A673 (cell line): ENCODE measurements around the gene MAGI3. TPM values are rescaled to one million over a fixed set of nuclear protein-coding genes. Genes with fewer than 3 reads are reported as not detected.

Experiments
- BruUV-seq: library from RNA; stranded (reverse); fragments of 400-500 nt; replicated peaks from 2 replicates; lab custom pipeline; 2021; lab: Mats Ljungman, UMichigan
- CTCF ChIA-PET: fragments of 300-600 bp; sonication (Branson Sonifier 250); formaldehyde crosslinking; loops from one replicate; lab custom pipeline; 2022; ENCODE audit warnings: antibody characterized with exemption; lab: Charles Lee
- POLR2A ChIA-PET: fragments of 300-600 bp; sonication (Branson Sonifier 250); formaldehyde crosslinking; loops from one replicate; lab custom pipeline; 2022; ENCODE audit warnings: antibody characterized with exemption; ENCODE audit not compliant: low non-redundant PET; lab: Charles Lee
- DNase-seq: peaks from one replicate; pipeline ENCODE4 v3.0.0-alpha.2; 2015; ENCODE audit warnings: low spot score
- H3K27ac ChIP-seq: fragments of 200-600 bp; sonication (generic); 2 replicates; pipeline ENCODE4 v1.5.1; 2016; ENCODE audit warnings: mixed run types, low read depth, mild to moderate bottlenecking, mixed read lengths, antibody characterized with exemption, low read length; ENCODE audit not compliant: poor library complexity, severe bottlenecking
- H3K27me3 ChIP-seq: fragments of 200-600 bp; sonication (generic); replicated peaks from 2 replicates; pipeline ENCODE4 v1.6.1; 2017; ENCODE audit warnings: mixed run types, low read depth, mild to moderate bottlenecking, mixed read lengths, antibody characterized with exemption, low read length; ENCODE audit not compliant: insufficient read depth, poor library complexity
- H3K36me3 ChIP-seq: fragments of 200-600 bp; sonication (generic); 2 replicates; pipeline ENCODE4 v1.6.1; 2016; ENCODE audit warnings: mixed run types, mild to moderate bottlenecking, mixed read lengths, antibody characterized with exemption, low read length; ENCODE audit not compliant: insufficient read depth, poor library complexity, severe bottlenecking
- H3K4me1 ChIP-seq: fragments of 200-600 bp; sonication (generic); 2 replicates; pipeline ENCODE4 v1.6.1; 2017; ENCODE audit warnings: mixed run types, mild to moderate bottlenecking, mixed read lengths, antibody characterized with exemption, low read length; ENCODE audit not compliant: insufficient read depth, poor library complexity, severe bottlenecking
- H3K4me3 ChIP-seq: fragments of 200-600 bp; sonication (generic); 2 replicates; pipeline ENCODE4 v1.5.1; 2016; ENCODE audit warnings: low read depth, mixed run types, mild to moderate bottlenecking, mixed read lengths, low read length; ENCODE audit not compliant: poor library complexity, severe bottlenecking
- H3K9me3 ChIP-seq: fragments of 200-600 bp; sonication (generic); 2 replicates; pipeline ENCODE4 v1.6.1; 2016; ENCODE audit warnings: mixed run types, low read depth, mild to moderate bottlenecking, mixed read lengths, antibody characterized with exemption, low read length; ENCODE audit not compliant: poor library complexity, severe bottlenecking
- CTCF ChIP-seq: fragments of 300-800, 200-600 bp; sonication (generic); conservative IDR thresholded peaks from 2 replicates; pipeline ENCODE4 v1.5.1; 2017; ENCODE audit warnings: low read depth, mild to moderate bottlenecking, antibody characterized with exemption, low read length, moderate library complexity, mixed read lengths
- EZH2 ChIP-seq: fragments of 200-600 bp; sonication (generic); IDR thresholded peaks from 2 replicates; pipeline ENCODE4 v1.6.1; 2017; ENCODE audit warnings: borderline replicate concordance, low read depth, mild to moderate bottlenecking, mixed read lengths, antibody characterized with exemption, low read length; ENCODE audit not compliant: poor library complexity, severe bottlenecking
- intact Hi-C: fragments of 100-400 bp; cut with micrococcal nuclease; formaldehyde crosslinking; loops from one replicate; pipeline ENCODE4 v1.10.0; 2022; ENCODE audit not compliant: unreplicated experiment
- total RNA-seq: library from RNA; stranded (reverse); gene quantifications from 2 replicates; pipeline ENCODE4 v1.2.3, GENCODE V29; 2021

MAGI3 gene
- total RNA-seq, 1 experiment from 2014 or later: 5.1 TPM

GRCh38 chr1:113675302-113675701 lies 285.0 kb downstream of the MAGI3 start:
- no peaks in the 10 kb centered on the region for H3K9me3 ChIP-seq
- no TSS peak for BruUV-seq
- no peak for TF ChIP-seq CTCF
- TF ChIP-seq EZH2: no peak
- no peak for DNase-seq
- ChIA-PET CTCF (no interaction called here), POLR2A (no interaction called here)
- H3K27me3 ChIP-seq: no peaks in the 10 kb centered on the region
- H3K27ac ChIP-seq: no peak overlapping the region
- H3K36me3 ChIP-seq: no peaks in the 10 kb centered on the region
- no peaks in the 10 kb centered on the region for H3K4me1 ChIP-seq
- H3K4me3 ChIP-seq: no peak overlapping the region
- intact Hi-C loops: loop anchor here (5.0 to 10.0 kb wide), 2 partner anchors 461 to 958 kb away; partner anchors contain the start of gene PPM1J

- Histone ChIP-seq H3K4me3 (no peak overlapping the region), H3K4me1 (peaks cover 1% of the 10 kb centered on the region), H3K36me3 (no peaks in the 10 kb centered on the region), H3K27me3 (no peaks in the 10 kb centered on the region), H3K27ac (no peak overlapping the region), H3K9me3 (no peaks in the 10 kb centered on the region)
- TF ChIP-seq CTCF (no peak), EZH2 (no peak)
- BruUV-seq: no TSS peak
- intact Hi-C loops: loop anchor here (5.0 to 10.0 kb wide), 2 partner anchors 462 to 959 kb away; partner anchors contain the start of gene PPM1J
- POLR2A ChIA-PET: no interaction called here
- CTCF ChIA-PET: interaction anchor here (0.5 kb wide), 1 partner anchor 1172 kb away, joined by 8 read pairs; no protein-coding TSS in a partner anchor
- no peak for DNase-seq
These were observed 286.2 kb downstream of the MAGI3 start for GRCh38 chr1:113676524-113676923.

GRCh38 chr1:113677250-113678158 lies 287.2 kb downstream of the MAGI3 start:
- DNase-seq: peak; percentile 77
- POLR2A ChIA-PET: no interaction called here
- no TSS peak for BruUV-seq

More at GRCh38 chr1:113677250-113678158, 287.2 kb downstream of the MAGI3 start:
- Histone ChIP-seq H3K4me1 (peaks cover 4% of the 10 kb centered on the region), H3K9me3 (no peaks in the 10 kb centered on the region), H3K36me3 (no peaks in the 10 kb centered on the region), H3K4me3 (no peak overlapping the region), H3K27ac (no peak overlapping the region), H3K27me3 (no peaks in the 10 kb centered on the region)
- intact Hi-C loops: loop anchor here (1.0 to 10.0 kb wide), 4 partner anchors 189 to 960 kb away; partner anchors contain the start of gene PPM1J
- CTCF ChIA-PET: interaction anchor here (0.6 to 0.7 kb wide), 3 partner anchors 17 to 1882 kb away, joined by 3 to 4 read pairs (median 3); no protein-coding TSS in a partner anchor
- TF ChIP-seq EZH2 (no peak), CTCF (peak; percentile 71)
